GM19240 (cell line): Measurements from ENCODE around the gene KLF1.
A peak's percentile ranks its signal among the peaks of the same experiment; 100 is the strongest.
"Not testable (repeated sequence)": the region's sequence is repeated elsewhere in the genome, so short reads cannot be mapped to it uniquely, and the experiment has no call there.

Experiments used
- DNase-seq: peaks from one replicate; pipeline ENCODE4 v3.0.0; 2011; ENCODE audit warnings: low spot score; ENCODE audit not compliant: insufficient read length

KLF1 gene

GRCh38 chr19:12867120-12868099 lies 19.6 kb downstream of the KLF1 start:
- DNase-seq = peak; percentile 94

GRCh38 chr19:12866416-12867119 lies 20.4 kb downstream of the KLF1 start:
- DNase-seq = no peak

GRCh38 chr19:12865746-12866415 lies 21.1 kb downstream of the KLF1 start:
- no peak for DNase-seq

GRCh38 chr19:12864721-12865715 lies 22.0 kb downstream of the KLF1 start:
- DNase-seq = no peak

- DNase-seq = no peak
Observed at GRCh38 chr19:12864143-12864542, 22.9 kb downstream of the KLF1 start.

GRCh38 chr19:12859546-12859945 lies 27.5 kb downstream of the KLF1 start:
- DNase-seq = no peak

- DNase-seq = no peak
Observed at GRCh38 chr19:12858041-12858928, 28.7 kb downstream of the KLF1 start.

GRCh38 chr19:12856653-12857052 lies 30.3 kb downstream of the KLF1 start:
- DNase-seq = no peak

GRCh38 chr19:12847159-12848139 lies 39.6 kb downstream of the KLF1 start:
- peak; percentile 87 for DNase-seq

- not testable (repeated sequence) for DNase-seq
Observed at GRCh38 chr19:12846613-12847012, 40.4 kb downstream of the KLF1 start.

- no peak for DNase-seq
Observed at GRCh38 chr19:12843999-12844732, 42.8 kb downstream of the KLF1 start.

- no peak for DNase-seq
Observed at GRCh38 chr19:12843328-12843727, 43.7 kb downstream of the KLF1 start.

GRCh38 chr19:12842511-12842910 lies 44.5 kb downstream of the KLF1 start:
- no peak for DNase-seq

GRCh38 chr19:12841094-12841493 lies 45.9 kb downstream of the KLF1 start:
- DNase-seq = no peak

GRCh38 chr19:12840091-12841079 lies 46.6 kb downstream of the KLF1 start:
- no peak for DNase-seq
